H1 (cell line): ENCODE results near the gene UNC79. TPM values are rescaled to one million over a fixed set of nuclear protein-coding genes. Genes with fewer than 3 reads are reported as not detected.
A peak's percentile ranks its signal among the peaks of the same experiment; 100 is the strongest.

Experiments used
- CHD2 ChIP-seq: IDR thresholded peaks from 2 replicates; pipeline ENCODE4 v1.6.1; 2012; ENCODE audit warnings: low read length, improper control_type of control experiment
- CHD7 ChIP-seq: fragments of 300-600 bp; sonication (generic); IDR thresholded peaks from 2 replicates; pipeline ENCODE4 v1.7.1; 2012; ENCODE audit warnings: low read length, moderate library complexity, mild to moderate bottlenecking, inconsistent platforms; ENCODE audit not compliant: insufficient replicate concordance
- CREB1 ChIP-seq: IDR thresholded peaks from 2 replicates; pipeline ENCODE4 v1.6.1; 2012; ENCODE audit warnings: inconsistent platforms
- EZH2 ChIP-seq: fragments of 200-600 bp; sonication (generic); IDR thresholded peaks from 2 replicates; pipeline ENCODE4 v1.7.1; 2012; ENCODE audit warnings: low read depth, mild to moderate bottlenecking, moderate library complexity, low read length, inconsistent platforms; ENCODE audit not compliant: severe bottlenecking
- RAD21 ChIP-seq, 2 experiments: IDR thresholded peaks in 1 of 2; conservative IDR thresholded peaks in 1 of 2; 2 replicates each; pipeline ENCODE4 v1.6.1; 2011; ENCODE audit warnings: low read depth in 2 of 2, low read length in 2 of 2, improper control_type of control experiment in 1 of 2, inconsistent platforms in 1 of 2, mild to moderate bottlenecking in 1 of 2, moderate library complexity in 1 of 2
- RXRA ChIP-seq: IDR thresholded peaks from 2 replicates; pipeline ENCODE4 v1.6.1; 2011; ENCODE audit warnings: low read depth, mild to moderate bottlenecking, low read length, moderate library complexity; ENCODE audit not compliant: insufficient read depth
- polyA plus RNA-seq, 7 experiments: library from polyadenylated mRNA; depleted of rRNA in 3 of 7; stranded (reverse) in 5 of 7; unstranded in 2 of 7; fragments of >200 nt in 5 of 7; fragments of 200-250 nt in 2 of 7; gene quantifications; 1 replicate in 5 of 7; 2 replicates in 1 of 7; 4 replicates in 1 of 7; pipeline versions ENCODE4 v1.2.1 to v1.2.3, GENCODE V29; 2011 to 2013; ENCODE audit warnings: missing spikeins in 2 of 7, mixed read lengths in 2 of 7
- total RNA-seq: library from RNA; stranded (reverse); fragmentation: NEBNext Ultra II Directional; extraction: Animal tissue kit (Norgen Biotek cat#: 25700); gene quantifications from 2 replicates; pipeline ENCODE4 v1.2.1, GENCODE V29; 2021

Gene UNC79
- total and polyA plus RNA-seq, 2 of the 8 experiments (the other 6 are each of a cell fraction or from before 2014, with no cell fraction given) = 1.8 to 2.3 TPM

- no peak for TF ChIP-seq CHD7
- TF ChIP-seq CHD2 = no peak
- peak; percentile 81 to 86 for TF ChIP-seq RAD21 (IDR thresholded peaks at IDR 0.05 in 1 of 2, conservative IDR thresholded peaks at IDR 0.05 in 1 of 2; ENCODE audit: low read depth in 2 of 2, low read length in 2 of 2)
- no peak for TF ChIP-seq RXRA
- no peak for TF ChIP-seq CREB1
- no peak for TF ChIP-seq EZH2
Observed at GRCh38 chr14:93536945-93537344, 106.2 kb downstream of the UNC79 start (continued).
